ENCODE results near the gene ZNF577.

DNA sequence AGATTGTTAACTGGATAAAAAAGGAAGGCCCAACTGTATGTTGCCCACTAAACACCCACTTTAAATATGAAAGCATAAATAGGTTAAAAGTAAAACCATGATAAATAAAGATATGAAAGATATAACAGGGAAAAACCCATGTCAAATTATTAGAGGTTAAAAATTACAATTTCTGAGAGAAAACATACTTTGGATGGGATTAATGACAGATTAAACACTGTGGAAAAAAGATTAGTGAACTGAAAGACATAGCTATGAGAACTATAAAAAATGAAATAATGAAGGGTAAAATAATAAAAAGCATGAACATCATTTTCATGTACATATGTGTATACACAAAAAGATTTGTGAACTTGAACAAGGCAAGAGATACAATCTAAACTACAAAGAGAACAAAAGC lies 2.2 kb upstream of the ZNF577 start:
- TF ChIP-seq POLR2AphosphoS5 (IDR thresholded peaks at IDR 0.05; ENCODE audit: borderline replicate concordance, low read depth, low read length) (no peak), EZH2 (IDR thresholded peaks at IDR 0.05) (no peak)
